Right cardiac atrium (tissue), 5 donors: ENCODE data around the gene HGF. TPM values are rescaled to one million over a fixed set of nuclear protein-coding genes. Genes with fewer than 3 reads are reported as not detected.
"Not testable (repeated sequence)": the region's sequence is repeated elsewhere in the genome, so short reads cannot be mapped to it uniquely, and the experiment has no call there.

Experiments used
- ATAC-seq, 2 donors: fragments of 200-7000 bp; cut with Tn5 transposase; one replicate each; pipeline versions ENCODE4 v1.8.0 to v1.9.1; 2020; ENCODE audit warnings: moderate library complexity in 2 of 2, mild to moderate bottlenecking in 1 of 2
- DNase-seq, 3 donors: peaks; one replicate each; pipeline ENCODE4 v3.0.0-alpha.2; 2020
- H3K27ac ChIP-seq: one replicate; pipeline ENCODE4 v1.5.1; 2013; ENCODE audit warnings: mild to moderate bottlenecking, low read length, control low read depth, moderate library complexity
- H3K27me3 ChIP-seq: one replicate; pipeline ENCODE4 v1.6.1; 2013; ENCODE audit not compliant: control insufficient read depth, insufficient read depth
- H3K4me1 ChIP-seq: one replicate; pipeline ENCODE4 v1.6.1; 2013; ENCODE audit warnings: low read length; ENCODE audit not compliant: control insufficient read depth, insufficient read depth
- H3K4me3 ChIP-seq: one replicate; pipeline ENCODE4 v1.5.1; 2013; ENCODE audit warnings: low read length, control low read depth
- H3K9me3 ChIP-seq: one replicate; pipeline ENCODE4 v1.6.1; 2013; ENCODE audit warnings: low read length; ENCODE audit not compliant: control insufficient read depth
- WGBS: extraction: QIAGEN DNeasy Blood & Tissue Kit; methylation state at CpG from one replicate; pipeline ENCODE4 v1.1.7; 2013; 5-methylcytosine and 5-hydroxymethylcytosine counted together
- intact Hi-C, 4 donors: fragments of 100-400 bp; cut with DNase I; formaldehyde crosslinking; loops; one replicate each; pipeline versions ENCODE4 v1.11.0 to v1.14.0; 2022 to 2023
- polyA plus RNA-seq: library from polyadenylated mRNA; stranded (reverse); fragments of 200-250 nt; gene quantifications from one replicate; pipeline ENCODE4 v1.2.3, GENCODE V29; 2013
- total RNA-seq, 4 donors: library from RNA; stranded (reverse); fragmentation: NEBNext Ultra II Directional; extraction: Animal tissue kit (Norgen Biotek cat#: 25700); gene quantifications; one replicate each; pipeline ENCODE4 v1.2.1, GENCODE V29; 2021
- donor health status: healthy with polysubstance abuse.
- donor health status: DM: no; HTN: yes; CAD: no.
- donor health status: DM: no; HTN: no; CAD: no.
- donor health status: DM: no; HTN: yes; CAD: no; lungs with severe emphysema.
- donor health status: DM: yes; HTN: yes; CAD: no.

HGF gene
- total and polyA plus RNA-seq, 5 donors = 1.4 to 6.1 (median 3.9) TPM

GRCh38 chr7:81751619-81752317 lies 18.1 kb downstream of the HGF start:
- ATAC-seq (no peak), DNase-seq (no peak)
- 90% methylated on average over 9 of the region's 9 CpGs for whole genome bisulfite sequencing
- Histone ChIP-seq H3K4me3 (no peak overlapping the region), H3K27ac (no peak overlapping the region), H3K9me3 (no peaks in the 10 kb centered on the region), H3K27me3 (no peaks in the 10 kb centered on the region), H3K4me1 (no peaks in the 10 kb centered on the region)
- intact Hi-C loops = no loop called here

GRCh38 chr7:81745637-81746036 lies 24.2 kb downstream of the HGF start:
- H3K4me1 ChIP-seq = no peaks in the 10 kb centered on the region
- H3K4me3 ChIP-seq = no peak overlapping the region
- 94% methylated on average over 2 of the region's 2 CpGs for WGBS
- no peak overlapping the region for H3K27ac ChIP-seq
- ATAC-seq (no peak), DNase-seq (no peak)
- intact Hi-C loops = no loop called here
- H3K9me3 ChIP-seq = no peaks in the 10 kb centered on the region
- no peaks in the 10 kb centered on the region for H3K27me3 ChIP-seq

- no peaks in the 10 kb centered on the region for H3K4me1 ChIP-seq
- no peak overlapping the region for H3K4me3 ChIP-seq
- H3K27ac ChIP-seq = no peak overlapping the region
- no peaks in the 10 kb centered on the region for H3K9me3 ChIP-seq
- no peak for ATAC-seq
- intact Hi-C loops = no loop called here
- H3K27me3 ChIP-seq = no peaks in the 10 kb centered on the region
- DNase-seq = no peak
These were observed 25.5 kb downstream of the HGF start for GRCh38 chr7:81744389-81744788.

DNA sequence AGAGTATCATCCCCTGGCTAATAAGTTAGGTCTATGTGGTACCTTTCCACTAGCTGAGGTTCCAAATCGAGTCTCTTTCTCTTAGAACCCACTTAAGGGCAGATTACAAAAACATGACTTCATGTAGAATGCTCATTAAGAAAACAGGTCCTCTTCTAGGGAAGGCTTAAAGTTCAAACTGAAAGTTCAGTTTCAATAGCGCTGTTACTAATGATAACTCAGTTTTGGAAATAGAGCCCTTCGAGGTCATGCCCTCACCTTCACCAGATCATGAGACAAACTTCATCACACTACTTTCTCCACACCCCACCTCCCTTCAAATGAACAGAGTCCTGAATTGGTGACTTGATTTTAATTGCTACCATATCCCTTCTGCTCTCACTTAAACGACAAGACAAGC lies 26.2 kb downstream of the HGF start:
- ATAC-seq (no peak), DNase-seq (no peak)
- intact Hi-C loops = no loop called here
- H3K27me3 ChIP-seq = no peaks in the 10 kb centered on the region
- WGBS = 83% methylated on average over 4 of the region's 4 CpGs
- H3K4me3 ChIP-seq = no peak overlapping the region
- no peaks in the 10 kb centered on the region for H3K4me1 ChIP-seq
- no peaks in the 10 kb centered on the region for H3K9me3 ChIP-seq
- H3K27ac ChIP-seq = no peak overlapping the region

DNA sequence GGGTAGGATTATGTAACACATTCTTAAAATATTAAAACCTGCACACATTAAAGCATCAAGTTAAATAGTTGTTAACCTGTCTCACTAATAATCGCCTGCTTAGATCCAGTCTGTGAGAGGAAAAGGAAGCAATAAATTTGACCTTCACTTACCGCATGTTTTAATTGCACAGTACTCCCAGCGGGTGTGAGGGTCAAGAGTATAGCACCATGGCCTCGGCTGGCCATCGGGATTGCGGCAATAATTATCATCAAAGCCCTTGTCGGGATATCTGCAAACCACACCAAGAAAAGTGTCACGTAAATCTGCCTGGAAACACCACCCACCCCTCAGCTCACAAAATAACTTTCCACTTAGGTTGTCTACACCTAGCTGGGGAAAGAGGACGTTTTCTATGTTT lies 26.6 kb downstream of the HGF start:
- ATAC-seq = no peak
- 68% methylated on average over 9 of the region's 9 CpGs for WGBS
- Histone ChIP-seq H3K9me3 (no peaks in the 10 kb centered on the region), H3K4me1 (no peaks in the 10 kb centered on the region), H3K27me3 (no peaks in the 10 kb centered on the region), H3K27ac (no peak overlapping the region), H3K4me3 (no peak overlapping the region)
- no peak for DNase-seq
- intact Hi-C loops = no loop called here

GRCh38 chr7:81740403-81740802 lies 29.4 kb downstream of the HGF start:
- intact Hi-C loops = no loop called here
- no peak overlapping the region for H3K27ac ChIP-seq
- no peaks in the 10 kb centered on the region for H3K9me3 ChIP-seq
- no peaks in the 10 kb centered on the region for H3K4me1 ChIP-seq
- H3K27me3 ChIP-seq = no peaks in the 10 kb centered on the region
- no peak for DNase-seq
- ATAC-seq = no peak
- no peak overlapping the region for H3K4me3 ChIP-seq

GRCh38 chr7:81736091-81736490 lies 33.8 kb downstream of the HGF start:
- no peaks in the 10 kb centered on the region for H3K27me3 ChIP-seq
- no peak overlapping the region for H3K4me3 ChIP-seq
- no peaks in the 10 kb centered on the region for H3K9me3 ChIP-seq
- 90% methylated on average over 7 of the region's 7 CpGs for WGBS
- H3K27ac ChIP-seq = no peak overlapping the region
- intact Hi-C loops = no loop called here
- no peak for ATAC-seq
- no peaks in the 10 kb centered on the region for H3K4me1 ChIP-seq
- DNase-seq = no peak

- intact Hi-C loops = no loop called here
- ATAC-seq (no peak), DNase-seq (no peak)
- no peaks in the 10 kb centered on the region for H3K9me3 ChIP-seq
- 57% methylated on average over 6 of the region's 6 CpGs for WGBS
- H3K4me3 ChIP-seq = no peak overlapping the region
- no peaks in the 10 kb centered on the region for H3K4me1 ChIP-seq
- no peaks in the 10 kb centered on the region for H3K27me3 ChIP-seq
- no peak overlapping the region for H3K27ac ChIP-seq
These were observed 44.1 kb downstream of the HGF start for GRCh38 chr7:81725812-81726127.

- H3K4me3 ChIP-seq = no peak overlapping the region
- no peaks in the 10 kb centered on the region for H3K4me1 ChIP-seq
- H3K9me3 ChIP-seq = no peaks in the 10 kb centered on the region
- no peak for DNase-seq
- no peak for ATAC-seq
- no peaks in the 10 kb centered on the region for H3K27me3 ChIP-seq
- H3K27ac ChIP-seq = no peak overlapping the region
- intact Hi-C loops = no loop called here
- 94% methylated on average over 2 of the region's 2 CpGs for WGBS
These were observed 44.6 kb downstream of the HGF start for GRCh38 chr7:81725003-81725811.

DNA sequence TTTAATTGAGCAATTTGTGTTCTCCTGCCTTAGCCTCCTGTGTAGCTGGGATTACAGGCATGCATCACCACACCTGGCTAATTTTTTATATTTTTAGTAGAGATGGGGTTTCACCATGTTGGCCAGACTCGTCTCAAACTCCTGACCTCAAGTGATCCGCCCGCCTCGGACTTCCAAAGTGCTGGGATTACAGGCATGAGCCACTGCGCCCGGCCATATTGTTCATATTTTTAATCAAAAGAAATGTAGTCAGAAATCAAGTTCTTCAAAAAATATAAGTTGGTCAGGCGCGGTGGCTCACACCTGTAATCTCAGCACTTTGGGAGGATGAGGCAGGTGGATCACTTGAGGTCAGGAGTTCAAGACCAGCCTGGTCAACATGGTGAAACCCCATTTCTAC lies 47.6 kb downstream of the HGF start:
- ATAC-seq, H3K27me3 ChIP-seq, H3K9me3 ChIP-seq, H3K4me3 ChIP-seq, H3K4me1 ChIP-seq, intact Hi-C loops, H3K27ac ChIP-seq: not testable (repeated sequence)
- 97% methylated on average over 8 of the region's 8 CpGs for WGBS
- DNase-seq = peak in 1 of 3 donors; percentile 19

DNA sequence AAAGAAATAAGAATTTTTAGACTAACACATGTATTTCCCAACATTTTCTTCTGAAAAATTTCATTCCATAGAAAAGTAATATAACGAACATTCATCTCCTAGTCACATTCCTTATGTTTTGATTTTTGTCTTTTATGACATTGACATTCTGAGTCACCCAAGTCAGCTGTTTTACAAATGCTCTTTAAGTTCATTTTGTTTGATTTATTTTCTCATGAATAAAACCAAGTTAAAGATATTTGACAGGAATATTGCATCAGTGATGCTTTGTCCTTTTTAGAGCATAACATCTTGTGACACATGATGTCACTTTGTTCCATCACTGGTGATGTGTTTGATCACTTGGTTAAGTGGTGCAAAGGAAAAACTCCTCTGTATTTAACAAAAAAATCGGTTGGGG lies 48.4 kb downstream of the HGF start:
- H3K27ac ChIP-seq = no peak overlapping the region
- 82% methylated on average over 2 of the region's 2 CpGs for WGBS
- no peak for DNase-seq
- H3K4me1 ChIP-seq = no peaks in the 10 kb centered on the region
- H3K27me3 ChIP-seq = no peaks in the 10 kb centered on the region
- intact Hi-C loops = no loop called here
- ATAC-seq = no peak
- H3K4me3 ChIP-seq = no peak overlapping the region
- no peaks in the 10 kb centered on the region for H3K9me3 ChIP-seq

DNA sequence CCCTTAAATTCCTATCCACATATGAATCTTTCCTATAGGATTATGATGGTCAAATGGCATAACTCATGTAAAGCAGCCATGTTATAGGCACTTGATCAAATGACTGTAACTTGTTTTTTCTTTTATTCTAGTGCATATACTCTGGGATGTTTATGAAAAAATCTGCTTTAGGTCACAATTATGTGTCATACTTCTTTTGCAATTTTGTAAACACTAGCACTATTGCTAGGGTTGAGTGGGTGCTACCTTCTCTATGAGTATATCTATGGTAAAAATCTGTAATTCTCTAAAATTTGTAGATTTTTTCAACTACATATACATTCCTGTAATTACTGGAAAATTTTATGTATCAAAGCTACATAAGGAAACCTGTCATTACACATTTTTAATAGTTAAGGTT lies 50.0 kb downstream of the HGF start:
- ATAC-seq (no peak), DNase-seq (no peak)
- intact Hi-C loops = no loop called here
- H3K27me3 ChIP-seq = no peaks in the 10 kb centered on the region
- no peak overlapping the region for H3K4me3 ChIP-seq
- H3K9me3 ChIP-seq = no peaks in the 10 kb centered on the region
- H3K4me1 ChIP-seq = no peaks in the 10 kb centered on the region
- H3K27ac ChIP-seq = no peak overlapping the region
